ENCODE data around the gene WDR89. TPM values are rescaled to one million over a fixed set of nuclear protein-coding genes. Genes with fewer than 3 reads are reported as not detected.

Gene WDR89
- total RNA-seq, 4 donors from 2014 or later, result 3.5 to 7.4 (median 5.8) TPM

DNA sequence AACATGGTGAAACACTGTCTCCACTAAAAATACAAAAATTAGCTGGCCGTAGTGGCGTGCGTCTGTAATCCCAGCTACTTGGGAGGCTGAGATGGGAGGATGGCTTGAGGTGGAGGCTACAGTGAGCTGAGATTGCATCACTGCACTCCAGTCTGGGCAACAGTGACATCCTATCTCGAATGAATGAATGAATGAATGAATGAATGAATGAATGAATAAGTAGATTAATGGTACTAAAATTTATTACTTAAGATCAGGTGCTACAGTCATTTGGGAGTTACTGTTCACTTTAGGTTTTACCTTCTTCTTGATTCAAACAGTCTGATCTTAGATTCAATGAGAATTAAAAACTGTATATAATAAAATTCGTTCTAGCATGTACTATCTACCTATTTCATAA is 31.6 kb upstream of the WDR89 start:
- H3K4me3 ChIP-seq, result no peak overlapping the region
- no peaks in the 10 kb centered on the region for H3K9me3 ChIP-seq
- peaks cover 0 to 9% (median 0%) of the 10 kb centered on the region in 3 donors for H3K36me3 ChIP-seq
- 81 to 83% methylated on average over 4 to 5 of the region's 5 CpGs for WGBS, 2 donors
- intact Hi-C loops (cut with DNase I), result no loop called here
- H3K27ac ChIP-seq, result no peak overlapping the region
- peaks cover 0 to 13% (median 0%) of the 10 kb centered on the region in 3 donors for H3K4me1 ChIP-seq
- no peaks in the 10 kb centered on the region for H3K27me3 ChIP-seq
- DNase-seq, result no peak
- no peak for TF ChIP-seq CTCF (IDR thresholded peaks at IDR 0.05)
- TF ChIP-seq POLR2A (IDR thresholded peaks at IDR 0.05), result no peak

DNA sequence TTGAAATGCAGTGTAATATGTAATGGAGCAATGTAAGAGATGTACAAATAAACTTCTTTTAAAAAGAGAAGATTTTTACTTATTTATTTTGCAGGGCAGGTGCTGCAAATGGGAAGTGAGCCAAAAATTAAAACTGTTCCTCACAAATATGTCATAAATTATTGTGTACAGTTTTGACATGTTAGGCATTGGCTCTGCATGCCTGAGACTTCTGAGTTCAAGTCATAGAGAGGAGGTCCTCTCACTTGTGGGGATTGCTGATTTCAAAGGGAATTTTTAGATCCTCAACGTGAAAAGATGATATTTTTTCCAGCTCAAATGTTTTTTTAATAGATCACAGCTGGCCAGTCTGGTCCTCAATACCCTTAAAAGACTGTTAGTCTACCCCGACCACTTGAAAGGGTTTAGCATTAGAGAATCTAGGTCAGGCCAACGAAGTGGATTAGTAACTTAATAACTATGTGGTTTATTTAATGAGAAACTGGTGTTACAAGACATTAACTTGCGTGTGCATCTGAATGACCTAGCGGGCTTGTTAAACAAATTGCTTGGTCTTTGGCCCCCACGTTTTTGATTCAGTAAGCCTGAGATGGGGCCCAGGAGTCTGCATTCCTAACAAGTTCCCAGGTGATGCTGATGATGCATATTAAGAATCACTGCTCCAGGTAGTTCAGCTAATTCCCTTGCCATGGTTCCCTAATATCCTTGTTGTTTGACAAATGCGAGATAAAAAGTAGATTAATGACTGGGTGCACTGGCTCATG is 30.9 kb upstream of the WDR89 start:
- no peak for DNase-seq

GRCh38 chr14:63671987-63672386 is 30.3 kb upstream of the WDR89 start:
- TF ChIP-seq POLR2A (IDR thresholded peaks at IDR 0.05) (no peak), CTCF (IDR thresholded peaks at IDR 0.05) (no peak)
- 70 to 78% methylated on average over 3 of the region's 3 CpGs for WGBS, 2 donors

More for the DNA sequence above, 30.9 kb upstream of the WDR89 start:
- Histone ChIP-seq H3K4me1 (peaks cover 0 to 13% (median 0%) of the 10 kb centered on the region in 3 donors), H3K27me3 (no peaks in the 10 kb centered on the region), H3K27ac (no peak overlapping the region), H3K4me3 (no peak overlapping the region), H3K9me3 (no peaks in the 10 kb centered on the region), H3K36me3 (peaks cover 0 to 3% (median 0%) of the 10 kb centered on the region in 3 donors)
- intact Hi-C loops (cut with DNase I), result no loop called here
- 48 to 58% methylated on average over 6 to 7 of the region's 7 CpGs for WGBS, 2 donors
- TF ChIP-seq POLR2A (IDR thresholded peaks at IDR 0.05) (no peak), CTCF (IDR thresholded peaks at IDR 0.05) (no peak)

GRCh38 chr14:63670692-63671091 is 29.0 kb upstream of the WDR89 start:
- no peak overlapping the region for H3K27ac ChIP-seq
- H3K27me3 ChIP-seq, result no peaks in the 10 kb centered on the region
- no peak for TF ChIP-seq POLR2A (IDR thresholded peaks at IDR 0.05)
- TF ChIP-seq CTCF (IDR thresholded peaks at IDR 0.05), result no peak
- no peak for DNase-seq
- peaks cover 0 to 13% (median 0%) of the 10 kb centered on the region in 3 donors for H3K4me1 ChIP-seq
- intact Hi-C loops (cut with DNase I), result no loop called here
- H3K4me3 ChIP-seq, result no peak overlapping the region
- H3K9me3 ChIP-seq, result no peaks in the 10 kb centered on the region
- H3K36me3 ChIP-seq, result no peaks in the 10 kb centered on the region

More at GRCh38 chr14:63671987-63672386, 30.3 kb upstream of the WDR89 start:
- no peak for DNase-seq
- Histone ChIP-seq H3K27ac (no peak overlapping the region), H3K36me3 (no peaks in the 10 kb centered on the region), H3K9me3 (no peaks in the 10 kb centered on the region), H3K27me3 (no peaks in the 10 kb centered on the region), H3K4me3 (no peak overlapping the region), H3K4me1 (peaks cover 0 to 13% (median 0%) of the 10 kb centered on the region in 3 donors)
- intact Hi-C loops (cut with DNase I), result no loop called here

DNA sequence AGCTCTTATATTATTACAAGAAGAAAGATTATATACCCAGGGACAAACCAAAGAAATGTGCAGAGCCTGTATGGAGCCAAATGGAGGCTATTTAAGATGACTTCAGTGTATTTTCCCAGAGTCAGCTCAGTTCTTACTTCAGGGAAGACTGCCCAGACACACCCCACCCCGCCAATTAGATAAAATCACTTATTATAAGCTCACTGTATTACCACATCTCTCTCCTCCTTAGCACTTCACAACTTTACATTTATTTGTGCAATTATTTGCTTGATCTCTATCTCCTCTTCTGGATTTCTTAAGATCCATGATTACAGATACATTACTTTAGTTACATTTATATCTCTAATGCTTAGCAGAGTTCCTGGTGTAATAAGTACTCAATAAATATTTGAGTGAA is 24.7 kb upstream of the WDR89 start:
- Histone ChIP-seq H3K27me3 (no peaks in the 10 kb centered on the region), H3K9me3 (no peaks in the 10 kb centered on the region), H3K4me3 (no peak overlapping the region), H3K36me3 (no peaks in the 10 kb centered on the region), H3K27ac (no peak overlapping the region), H3K4me1 (no peaks in the 10 kb centered on the region)
- no peak for DNase-seq
- intact Hi-C loops (cut with DNase I), result no loop called here
- WGBS, 2 donors, result 57 to 67% methylated on average over 1 of the region's 1 CpG
- TF ChIP-seq CTCF (IDR thresholded peaks at IDR 0.05), result no peak
- TF ChIP-seq POLR2A (IDR thresholded peaks at IDR 0.05), result no peak
